Retina (tissue), 1 donor: Measurements from ENCODE around the gene PTRHD1.

Experiments
- DNase-seq: peaks from one replicate; pipeline ENCODE4 v3.0.0-alpha.2; 2016

Gene PTRHD1

GRCh38 chr2:24830351-24830750, 37.2 kb upstream of the PTRHD1 start:
- DNase-seq: peak; percentile 13

DNA sequence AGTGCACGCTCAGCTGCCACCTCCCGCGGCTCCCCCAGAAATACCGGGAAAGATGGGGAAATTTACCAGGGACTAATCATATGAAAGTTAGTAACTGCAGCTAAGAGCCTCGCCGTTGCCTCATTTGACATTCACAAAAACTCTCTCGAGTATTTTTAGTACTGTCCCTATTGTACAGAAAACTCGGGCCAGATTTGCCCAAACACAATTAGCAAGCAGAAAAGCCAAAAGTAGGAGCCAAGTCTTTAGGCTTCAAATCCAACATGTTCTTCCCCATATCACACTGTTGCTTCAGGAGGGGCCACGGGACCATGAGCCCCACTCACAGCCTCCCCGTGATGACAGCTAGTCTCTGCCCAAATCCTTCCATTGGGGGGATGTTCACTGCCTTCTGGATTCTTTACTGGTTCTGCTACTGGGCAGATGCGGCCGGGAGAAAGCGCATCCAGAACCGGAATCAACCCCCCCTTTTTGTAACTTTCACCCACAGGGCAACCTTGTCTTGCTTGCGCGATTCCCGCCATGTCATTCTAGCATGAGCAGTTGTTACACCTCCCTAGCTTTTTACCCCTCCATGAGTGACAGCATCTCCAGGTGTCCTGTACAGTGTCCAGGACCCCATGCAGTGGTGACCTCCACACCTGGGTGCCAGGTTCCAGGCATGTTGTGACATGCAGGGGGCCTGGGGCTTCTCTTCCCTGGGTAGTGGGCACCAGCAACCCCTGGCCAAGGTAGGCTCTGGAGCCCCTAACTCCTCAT, 35.2 kb upstream of the PTRHD1 start:
- no peak for DNase-seq

- DNase-seq: peak; percentile 87
Observed at GRCh38 chr2:24827321-24828237, 34.4 kb upstream of the PTRHD1 start.

DNA sequence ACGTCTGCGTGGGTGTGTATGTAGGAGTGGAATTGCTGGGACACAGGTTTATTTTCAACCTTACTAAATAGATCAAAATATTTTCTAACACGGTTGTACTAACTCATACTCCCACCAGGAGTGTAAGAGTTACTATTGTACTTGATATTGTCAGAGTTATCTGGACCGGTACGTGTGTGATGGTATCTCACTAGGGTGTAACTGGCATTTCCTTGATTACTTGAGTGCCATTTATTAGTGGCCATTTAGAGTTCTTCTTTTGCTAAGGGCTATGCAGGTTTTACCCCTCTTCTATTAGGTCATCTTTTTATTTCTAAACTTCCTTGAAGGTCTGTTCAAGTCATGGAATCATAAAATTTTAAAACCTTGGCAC, 33.6 kb upstream of the PTRHD1 start:
- no peak for DNase-seq

DNA sequence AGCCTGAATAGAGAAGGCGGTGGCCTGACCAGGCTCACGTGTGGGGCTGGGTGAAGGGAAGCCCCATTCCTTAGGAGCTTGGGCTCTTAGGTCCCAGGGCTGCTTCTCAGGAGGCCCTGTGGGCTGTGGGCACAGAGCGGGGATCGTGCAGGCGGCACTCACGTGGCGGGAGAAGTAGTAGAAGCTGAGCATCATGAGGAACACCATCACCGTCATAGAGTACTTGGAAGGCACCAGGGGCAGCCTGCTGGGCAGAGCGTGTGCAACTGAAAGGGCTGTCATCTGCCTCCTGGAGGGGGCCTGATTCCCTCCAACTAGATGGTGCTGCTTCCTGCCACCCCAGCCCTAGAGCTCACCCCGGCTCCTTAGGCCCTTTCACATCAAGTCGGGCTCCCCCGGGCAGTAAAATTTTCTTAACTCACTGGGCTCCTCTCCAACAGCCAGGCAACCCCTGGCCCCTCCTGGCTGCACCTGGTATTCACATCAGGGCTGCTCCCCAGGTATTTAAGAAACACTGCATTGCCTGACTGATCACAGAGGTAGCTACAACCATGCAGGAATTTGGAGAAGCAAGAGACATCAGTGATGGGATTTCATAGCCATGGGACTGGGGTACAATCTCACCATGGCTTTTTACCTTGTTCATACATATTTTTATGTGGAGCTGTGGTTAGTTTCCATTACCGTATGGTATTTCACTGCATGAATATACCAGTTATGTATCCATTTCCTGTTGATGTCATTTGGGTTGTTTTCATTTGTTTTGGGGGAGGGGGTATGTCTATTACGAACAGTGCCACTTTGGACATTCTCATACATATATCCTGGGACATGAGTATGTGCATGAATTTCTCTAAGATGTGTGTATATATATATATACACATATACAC, 32.9 kb upstream of the PTRHD1 start:
- DNase-seq: no peak

DNA sequence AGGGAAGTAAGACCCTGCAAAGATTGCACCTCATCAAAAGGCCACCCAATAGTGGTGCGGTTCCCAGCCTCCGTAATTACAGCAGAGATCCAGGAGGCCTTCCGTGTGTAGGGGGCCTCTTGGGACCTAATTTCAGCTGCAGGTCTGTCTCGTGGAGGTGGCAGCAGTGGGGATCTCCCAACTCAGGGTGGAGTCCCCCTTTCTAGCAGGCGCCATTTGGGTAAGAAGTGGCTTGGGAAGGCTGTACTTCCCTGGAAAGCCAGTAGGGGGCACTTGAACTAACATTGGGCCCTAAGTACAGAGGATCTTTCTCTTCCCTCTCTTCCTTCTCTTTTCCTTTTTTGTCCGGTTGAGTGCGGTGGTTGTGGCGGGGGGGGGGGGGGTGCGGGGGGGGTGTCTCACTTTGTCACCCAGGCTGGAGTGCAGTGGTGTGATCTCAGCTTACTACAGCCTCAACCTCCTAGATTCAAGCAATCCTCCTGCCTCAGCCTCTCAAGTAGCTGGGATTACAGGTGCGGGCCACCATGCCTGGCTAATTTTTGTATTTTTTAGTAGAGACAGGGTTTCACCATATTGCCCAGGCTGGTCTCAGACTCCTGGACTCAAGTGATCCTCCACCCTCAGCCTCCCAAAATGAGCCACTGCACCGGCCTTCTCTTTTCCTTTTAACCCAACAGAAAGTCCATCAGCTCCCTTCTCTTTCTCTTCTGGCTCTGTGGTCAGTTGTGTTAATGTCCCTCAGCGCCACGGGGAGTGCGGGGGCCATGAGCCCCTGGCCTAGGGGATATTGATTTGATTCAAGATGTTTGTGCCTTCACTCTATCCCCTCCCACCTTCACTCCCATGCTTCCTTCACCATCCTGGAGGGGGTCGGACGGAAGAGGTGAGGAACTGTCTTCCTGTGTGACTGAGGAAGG, 32.0 kb upstream of the PTRHD1 start:
- DNase-seq: no peak

DNA sequence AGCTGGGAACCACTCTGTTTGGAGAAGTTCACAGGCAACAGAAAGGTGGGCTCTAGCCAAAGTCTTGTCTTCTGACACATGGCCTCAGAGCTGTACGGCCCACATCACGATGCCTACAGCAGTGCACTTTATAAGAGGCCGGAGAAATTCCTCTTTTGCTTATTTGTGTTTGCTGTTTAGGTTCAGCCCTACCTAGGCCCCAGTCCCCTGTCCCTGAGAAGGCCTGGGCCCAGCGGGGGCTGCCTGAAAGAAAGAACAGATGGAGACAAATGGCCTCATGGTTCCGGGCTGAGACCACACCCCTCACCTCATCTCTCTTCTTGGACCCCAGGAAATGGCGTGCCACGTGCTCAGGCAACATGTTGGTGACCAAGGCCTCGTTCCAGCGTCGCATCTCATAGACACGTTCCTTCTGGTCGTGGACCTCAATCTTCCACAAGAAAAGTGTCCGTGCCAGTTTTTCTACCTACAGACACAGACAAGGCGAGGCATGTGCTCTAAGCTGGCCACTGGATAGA, 30.9 kb upstream of the PTRHD1 start:
- DNase-seq: no peak

DNA sequence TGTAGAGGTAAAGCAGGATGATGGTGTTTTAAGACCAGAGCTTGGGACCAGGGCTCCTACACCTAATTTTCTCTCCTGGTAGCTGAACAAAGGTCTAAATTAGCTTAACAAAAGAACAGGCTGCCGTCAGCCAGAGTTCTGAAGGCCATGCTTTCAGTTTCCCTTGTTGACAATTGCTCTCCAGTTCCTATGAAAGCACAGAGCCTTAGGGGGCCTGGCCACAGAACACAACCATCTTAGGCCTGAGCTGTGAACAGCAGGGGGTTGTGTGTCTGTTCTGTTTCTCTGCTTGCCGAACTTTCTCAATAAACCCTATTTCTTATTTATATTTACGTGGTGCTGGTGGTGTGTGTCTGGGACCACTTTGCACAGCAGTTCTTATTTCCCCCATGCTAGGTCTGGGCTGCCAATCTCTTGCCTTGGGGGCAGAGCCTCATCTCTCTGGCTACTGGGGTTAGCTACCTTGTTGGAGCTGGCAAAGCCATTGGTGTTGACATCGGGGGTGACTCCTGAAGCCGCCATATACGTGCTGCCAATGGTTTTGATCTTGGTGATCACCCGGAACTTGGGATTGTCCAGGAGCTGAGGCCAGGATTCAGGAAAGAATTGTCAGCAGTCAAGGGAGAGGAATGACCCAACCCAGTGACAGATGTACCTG, 29.0 kb upstream of the PTRHD1 start:
- DNase-seq: peak; percentile 20

- no peak for DNase-seq
Observed at GRCh38 chr2:24821433-24821891, 28.3 kb upstream of the PTRHD1 start.

DNA sequence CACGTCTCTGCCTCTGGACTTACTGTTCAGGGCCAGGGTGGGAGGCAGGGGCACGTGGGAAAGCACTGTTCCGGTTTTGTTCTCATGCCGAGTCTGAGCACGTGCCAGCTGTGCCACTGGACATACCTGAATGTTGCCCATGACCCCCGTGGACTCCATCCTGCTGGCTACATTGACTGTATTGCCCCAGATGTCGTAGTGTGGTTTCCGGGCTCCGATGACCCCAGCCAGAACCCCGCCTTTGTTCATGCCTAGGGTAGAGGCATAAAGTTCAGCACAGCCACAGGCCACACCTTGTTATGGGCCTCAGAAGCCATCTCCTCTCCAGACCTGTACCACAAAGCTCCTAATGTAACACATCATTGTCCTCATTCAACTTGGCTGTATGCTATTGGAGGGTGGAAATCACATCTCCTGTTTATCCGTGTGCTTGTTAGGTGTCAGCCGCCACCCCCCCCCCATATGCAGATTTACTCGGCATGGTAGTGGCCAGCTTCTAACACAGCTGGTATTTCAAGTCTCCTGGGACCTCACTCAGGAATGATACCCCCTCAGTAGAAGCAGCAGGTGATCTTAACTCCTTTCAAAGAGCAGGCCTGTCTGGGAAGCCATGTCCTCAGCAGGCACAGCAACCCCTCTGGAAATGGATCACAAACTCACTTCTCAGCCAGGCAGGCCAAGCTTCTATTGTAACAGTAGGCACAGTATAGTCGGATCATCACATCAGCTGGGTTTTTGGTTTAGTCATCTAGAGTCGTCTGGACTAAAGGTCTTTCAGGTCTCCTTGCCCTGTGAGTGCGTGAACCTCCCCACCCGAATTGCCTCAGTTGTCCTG, 27.6 kb upstream of the PTRHD1 start:
- DNase-seq: no peak

DNA sequence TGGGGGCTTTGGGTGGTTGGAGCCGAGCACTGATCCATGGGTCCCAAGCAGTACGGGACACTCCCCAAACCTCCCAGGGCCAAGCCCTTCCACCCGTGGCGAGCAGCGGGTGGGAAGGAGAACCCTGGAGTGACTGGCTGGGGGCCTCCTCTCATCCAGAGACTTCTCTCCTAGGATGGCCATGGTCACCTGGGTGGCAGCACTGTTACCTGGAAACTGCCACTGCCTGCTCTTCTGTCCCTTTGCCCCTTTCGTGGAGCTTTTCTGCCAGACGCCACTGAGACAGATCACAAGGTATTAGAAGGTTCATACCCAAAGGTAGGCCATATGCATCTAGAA, 27.0 kb upstream of the PTRHD1 start:
- DNase-seq: no peak

- no peak for DNase-seq
Observed at GRCh38 chr2:24819442-24820174, 26.4 kb upstream of the PTRHD1 start.

GRCh38 chr2:24818721-24819167, 25.6 kb upstream of the PTRHD1 start:
- no peak for DNase-seq

GRCh38 chr2:24816884-24817283, 23.7 kb upstream of the PTRHD1 start:
- DNase-seq: no peak

- no peak for DNase-seq
Observed at GRCh38 chr2:24816404-24816803, 23.2 kb upstream of the PTRHD1 start.

DNA sequence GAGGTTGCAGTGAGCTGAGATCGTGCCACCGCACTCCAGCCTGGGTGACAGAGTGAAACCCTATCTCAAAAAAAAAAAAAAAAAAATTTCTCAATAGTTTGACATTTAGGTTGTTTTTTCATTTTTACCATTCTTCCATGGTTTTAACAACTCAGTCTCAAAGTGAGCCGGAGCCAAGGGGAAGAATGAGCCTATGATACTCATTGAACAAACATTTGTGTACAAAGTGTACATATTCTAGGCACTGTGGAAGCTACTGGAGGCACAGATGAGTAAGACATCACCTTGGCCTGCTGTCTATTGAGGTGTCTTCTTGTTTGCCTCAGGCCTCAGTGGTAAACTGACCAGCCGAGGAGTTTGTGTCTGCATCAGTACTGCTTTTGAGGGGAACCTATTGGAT, 22.0 kb upstream of the PTRHD1 start:
- no peak for DNase-seq

DNA sequence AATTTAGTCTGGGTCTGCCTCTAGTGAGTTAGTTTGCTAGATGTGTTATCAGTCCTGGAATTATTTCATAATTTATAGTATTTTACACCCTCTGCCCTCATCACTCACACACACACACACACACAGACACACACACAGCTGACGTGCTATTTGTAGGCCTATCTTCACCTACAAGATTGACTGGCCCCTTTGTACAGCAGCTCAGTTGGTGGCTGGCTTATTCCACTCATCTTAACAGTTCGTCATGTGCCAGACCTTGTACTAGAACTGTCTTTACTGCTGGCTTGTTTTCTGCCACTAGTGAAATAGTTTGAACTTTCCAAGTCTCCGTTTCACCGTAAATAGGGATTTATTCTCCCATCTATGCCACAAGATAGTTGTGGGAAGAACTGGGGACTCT, 21.3 kb upstream of the PTRHD1 start:
- DNase-seq: no peak

DNA sequence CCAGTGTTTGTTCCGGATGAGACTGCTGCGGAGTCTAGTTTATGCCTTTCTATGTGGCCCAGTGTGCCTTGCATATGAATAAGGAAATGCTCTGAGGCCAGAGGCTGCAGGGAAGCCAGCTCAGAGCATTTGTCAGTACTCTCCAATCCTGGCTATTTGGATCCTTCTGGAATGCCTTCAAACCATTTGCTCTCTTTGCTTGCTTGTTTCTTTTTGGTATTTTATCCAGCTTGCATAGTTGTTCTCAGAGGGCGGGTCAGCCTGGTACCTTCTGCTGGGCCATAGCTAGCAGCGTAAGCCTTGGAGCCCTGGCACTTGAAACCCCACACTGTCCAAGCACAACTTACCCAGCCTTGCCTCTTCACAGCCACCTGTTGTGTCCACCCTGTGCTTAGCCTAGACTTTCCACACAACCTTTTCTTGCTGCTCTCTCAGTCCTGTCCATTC, 20.5 kb upstream of the PTRHD1 start:
- no peak for DNase-seq

DNA sequence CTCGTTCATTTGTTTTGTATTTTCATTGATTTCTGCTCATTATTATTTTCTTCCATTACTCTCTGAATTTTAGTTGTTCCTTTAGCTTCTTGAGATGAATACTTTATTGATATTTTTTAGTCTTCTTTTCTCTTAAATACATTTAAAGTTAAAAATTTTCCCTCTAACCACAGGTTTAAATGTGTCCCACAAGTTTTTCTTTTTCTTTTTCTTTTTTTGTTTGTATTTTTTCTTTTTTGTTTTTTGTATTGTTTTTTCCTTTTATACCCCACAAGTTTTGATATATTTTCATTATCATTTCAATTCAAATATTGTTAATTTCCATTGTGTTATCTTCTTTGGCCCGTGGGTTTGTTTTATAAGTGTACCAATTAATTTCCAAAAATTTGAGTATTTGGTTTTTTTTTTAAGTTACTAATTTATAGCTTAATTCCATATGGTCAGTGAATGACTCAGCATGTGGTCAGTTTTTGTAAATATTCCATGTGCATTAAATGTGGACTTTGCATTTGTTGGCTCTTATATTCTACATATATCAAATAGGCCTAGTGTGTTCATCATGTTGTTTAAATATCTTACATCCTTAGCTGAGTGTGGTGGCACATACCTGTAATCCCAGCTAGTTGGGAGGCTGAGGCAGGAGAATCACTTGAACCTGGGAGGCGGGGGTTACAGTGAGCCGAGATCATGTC, 16.3 kb upstream of the PTRHD1 start:
- DNase-seq: no peak
